ENCODE measurements around the gene FBXO46. TPM values are rescaled to one million over a fixed set of nuclear protein-coding genes. Genes with fewer than 3 reads are reported as not detected.

The FBXO46 gene
- total and polyA plus RNA-seq, 2 of the 13 experiments (the other 11 are each of a cell fraction or from before 2014, with no cell fraction given), result 6.2 to 6.4 TPM

DNA sequence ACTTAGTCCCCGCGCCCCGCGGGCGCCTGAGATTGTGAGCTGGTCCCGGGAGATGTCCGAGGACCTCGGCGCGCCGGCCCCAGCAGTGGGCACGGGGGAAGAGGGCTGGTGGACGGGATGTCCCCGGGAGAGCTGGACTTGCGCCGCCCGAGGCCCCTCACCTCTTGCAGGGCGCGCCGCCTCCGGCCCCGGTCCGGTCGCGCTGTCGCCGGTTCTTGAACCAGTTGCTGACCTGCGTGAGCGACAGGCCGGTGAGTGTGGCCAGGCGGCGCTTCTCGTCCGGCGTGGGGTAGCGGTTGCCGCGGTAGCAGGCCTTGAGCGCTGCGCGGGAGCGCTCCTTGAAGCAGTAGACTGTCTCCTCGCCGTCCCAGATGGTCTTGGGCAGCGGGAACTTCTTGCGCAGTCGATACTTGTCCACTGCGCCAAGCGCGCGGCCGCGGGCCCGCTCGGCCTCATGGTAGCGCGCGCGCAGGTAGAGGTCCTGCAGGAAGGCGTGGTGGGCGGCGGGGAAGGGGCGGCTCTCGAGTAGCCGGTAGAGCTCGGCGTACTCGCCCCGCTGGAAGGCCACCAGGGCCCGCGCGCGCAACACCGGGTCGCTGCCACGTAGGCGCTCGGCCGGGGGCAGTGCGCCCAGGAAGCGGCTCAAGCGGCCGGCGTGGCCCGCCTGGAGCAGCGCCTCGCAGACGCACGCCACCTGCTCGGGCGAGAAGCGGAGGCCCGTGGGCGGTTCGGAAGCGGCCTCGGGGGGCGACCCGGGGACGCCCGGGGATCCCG, 37.4 kb upstream of the FBXO46 start (continued):
- TF ChIP-seq ZMYM3 (CRISPR knock-in tag; IDR thresholded peaks at IDR 0.05) (0 out of 2 replicates have a peak, but pooled peaks have one; percentile 10), NR1H2 (CRISPR knock-in tag; IDR thresholded peaks at IDR 0.05; ENCODE audit: borderline replicate concordance, low read depth) (no peak), ISL2 (CRISPR knock-in tag; IDR thresholded peaks at IDR 0.05) (peak; percentile 56; the same call in 1 of the 2 replicates), KLF6 (CRISPR knock-in tag; IDR thresholded peaks at IDR 0.05) (no peak), MYNN (CRISPR knock-in tag; IDR thresholded peaks at IDR 0.05; ENCODE audit: low read depth) (no peak), SMARCC2 (IDR thresholded peaks at IDR 0.05) (no peak), BRD4 (CRISPR knock-in tag; IDR thresholded peaks at IDR 0.05) (peak; percentile 65; the same call in 1 of the 2 replicates), CHD4 (IDR thresholded peaks at IDR 0.05; ENCODE audit: borderline replicate concordance, low read length) (no peak), ZNF180 (CRISPR knock-in tag; IDR thresholded peaks at IDR 0.05; ENCODE audit: borderline replicate concordance, low read depth) (no peak), SIN3B (IDR thresholded peaks at IDR 0.05; ENCODE audit: low read length) (no peak), ZNF768 (CRISPR knock-in tag; IDR thresholded peaks at IDR 0.05) (no peak; the same call in 1 of the 2 replicates), SRSF9 (IDR thresholded peaks at IDR 0.05; ENCODE audit: borderline replicate concordance, insufficient read depth, low read depth, low read length, poor library complexity, severe bottlenecking) (no peak), ESRRA (CRISPR knock-in tag; IDR thresholded peaks at IDR 0.05; ENCODE audit: low read depth) (no peak), NR3C1 (CRISPR knock-in tag; IDR thresholded peaks at IDR 0.05) (no peak), TCF7L2 (IDR thresholded peaks at IDR 0.05; ENCODE audit: low read depth, low read length) (no peak), NCOA1 (CRISPR knock-in tag; IDR thresholded peaks at IDR 0.05) (no peak), GTF2F1 (IDR thresholded peaks at IDR 0.05; ENCODE audit: low read length) (no peak), FOXA1 (IDR thresholded peaks at IDR 0.05) (no peak), FOXA1 (CRISPR knock-in tag; IDR thresholded peaks at IDR 0.05) (no peak), SUZ12 (IDR thresholded peaks at IDR 0.05; ENCODE audit: low read depth, low read length) (no peak), SKI (IDR thresholded peaks at IDR 0.05; ENCODE audit: partially characterized antibody) (no peak)
- TF ChIP-seq, protein P1, sequence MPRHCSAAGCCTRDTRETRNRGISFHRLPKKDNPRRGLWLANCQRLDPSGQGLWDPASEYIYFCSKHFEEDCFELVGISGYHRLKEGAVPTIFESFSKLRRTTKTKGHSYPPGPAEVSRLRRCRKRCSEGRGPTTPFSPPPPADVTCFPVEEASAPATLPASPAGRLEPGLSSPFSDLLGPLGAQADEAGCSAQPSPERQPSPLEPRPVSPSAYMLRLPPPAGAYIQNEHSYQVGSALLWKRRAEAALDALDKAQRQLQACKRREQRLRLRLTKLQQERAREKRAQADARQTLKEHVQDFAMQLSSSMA (CRISPR knock-in tag; IDR thresholded peaks at IDR 0.05), result no peak
- TF ChIP-seq, protein P2, sequence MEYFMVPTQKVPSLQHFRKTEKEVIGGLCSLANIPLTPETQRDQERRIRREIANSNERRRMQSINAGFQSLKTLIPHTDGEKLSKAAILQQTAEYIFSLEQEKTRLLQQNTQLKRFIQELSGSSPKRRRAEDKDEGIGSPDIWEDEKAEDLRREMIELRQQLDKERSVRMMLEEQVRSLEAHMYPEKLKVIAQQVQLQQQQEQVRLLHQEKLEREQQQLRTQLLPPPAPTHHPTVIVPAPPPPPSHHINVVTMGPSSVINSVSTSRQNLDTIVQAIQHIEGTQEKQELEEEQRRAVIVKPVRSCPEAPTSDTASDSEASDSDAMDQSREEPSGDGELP (IDR thresholded peaks at IDR 0.05; ENCODE audit: borderline replicate concordance, low read depth), result peak; percentile 21; the same call in 1 of the 2 replicates
